Measurements from ENCODE around the gene THBD.

DNA sequence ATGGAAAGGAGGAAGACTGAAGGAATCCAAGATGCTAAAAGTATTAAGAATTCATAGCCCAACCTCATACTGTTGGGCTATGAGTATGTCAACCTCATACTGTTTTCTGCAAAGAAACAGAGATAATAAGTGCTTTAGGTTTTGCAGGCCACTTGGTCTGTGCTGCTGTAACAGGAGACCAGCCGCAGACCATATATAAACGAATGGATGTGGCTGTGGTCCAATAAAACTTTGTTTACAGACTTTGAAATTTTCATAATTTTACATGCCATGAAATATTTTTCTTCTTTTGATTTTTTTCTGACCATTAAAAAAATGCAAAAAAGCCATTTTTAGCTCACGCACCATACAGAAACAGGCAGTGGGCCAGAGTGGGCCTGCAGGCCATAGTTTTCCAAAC is 13.7 kb upstream of the THBD start:
- no peak for TF ChIP-seq ZBTB7A (IDR thresholded peaks at IDR 0.05; ENCODE audit: low read depth)
- TF ChIP-seq TAF1 (IDR thresholded peaks at IDR 0.05; ENCODE audit: low read depth) = no peak
- no peak for TF ChIP-seq YY1 (IDR thresholded peaks at IDR 0.05; ENCODE audit: low read depth)
- TF ChIP-seq, protein P1, sequence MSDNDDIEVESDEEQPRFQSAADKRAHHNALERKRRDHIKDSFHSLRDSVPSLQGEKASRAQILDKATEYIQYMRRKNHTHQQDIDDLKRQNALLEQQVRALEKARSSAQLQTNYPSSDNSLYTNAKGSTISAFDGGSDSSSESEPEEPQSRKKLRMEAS (IDR thresholded peaks at IDR 0.05) = no peak
- TF ChIP-seq CEBPB (IDR thresholded peaks at IDR 0.05) = no peak
- no peak for TF ChIP-seq EGR1 (IDR thresholded peaks at IDR 0.05)
- TF ChIP-seq EP300 (IDR thresholded peaks at IDR 0.05; ENCODE audit: borderline replicate concordance) = no peak
- no peak for TF ChIP-seq RAD21 (IDR thresholded peaks at IDR 0.05; ENCODE audit: low read depth)
- TF ChIP-seq, protein P2, sequence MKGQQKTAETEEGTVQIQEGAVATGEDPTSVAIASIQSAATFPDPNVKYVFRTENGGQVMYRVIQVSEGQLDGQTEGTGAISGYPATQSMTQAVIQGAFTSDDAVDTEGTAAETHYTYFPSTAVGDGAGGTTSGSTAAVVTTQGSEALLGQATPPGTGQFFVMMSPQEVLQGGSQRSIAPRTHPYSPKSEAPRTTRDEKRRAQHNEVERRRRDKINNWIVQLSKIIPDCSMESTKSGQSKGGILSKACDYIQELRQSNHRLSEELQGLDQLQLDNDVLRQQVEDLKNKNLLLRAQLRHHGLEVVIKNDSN (IDR thresholded peaks at IDR 0.05) = no peak
- no peak for TF ChIP-seq FOXM1 (IDR thresholded peaks at IDR 0.05; ENCODE audit: borderline replicate concordance, low read depth)
- TF ChIP-seq REST (IDR thresholded peaks at IDR 0.05; ENCODE audit: low read depth) = no peak
- TF ChIP-seq TCF12 (IDR thresholded peaks at IDR 0.05; ENCODE audit: low read depth) = no peak
- TF ChIP-seq TEAD4 (IDR thresholded peaks at IDR 0.05) = no peak

Measured in Ishikawa (cell line).